ENCODE data around the gene EXD3. TPM values are rescaled to one million over a fixed set of nuclear protein-coding genes. Genes with fewer than 3 reads are reported as not detected.

EXD3 gene
- polyA plus RNA-seq, 2 of the 4 experiments (the other 2 are of a cell fraction), result 3.4 to 4.5 TPM

DNA sequence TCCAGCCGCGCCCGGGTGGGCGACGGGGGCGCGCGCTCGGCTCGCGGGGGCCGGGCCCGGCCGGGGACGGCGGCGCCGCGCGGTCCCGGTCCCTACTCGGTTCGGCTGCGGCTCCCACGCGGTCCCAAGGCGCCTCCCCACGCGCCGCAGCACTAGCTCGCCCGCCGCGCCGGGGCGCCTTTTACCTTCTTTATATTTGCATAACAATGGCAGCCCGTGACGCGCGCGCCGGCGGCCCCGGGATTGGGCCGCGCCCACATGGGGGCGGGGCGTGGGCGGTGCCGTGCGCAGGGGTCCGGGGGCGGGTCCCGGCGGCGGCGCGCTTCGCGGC lies 120.9 kb downstream of the EXD3 start, which contains the start of gene NRARP:
TSS of gene NRARP (minus strand) at position 154 of the 331 bp plus-strand sequence. CDS start 343 bp downstream, outside the sequence.
- DNase-seq (ENCODE audit: low read depth in 1 of 2, low spot score in 1 of 2) (peak; percentile 62 to 89), FAIRE-seq (no peak), ATAC-seq (peak; percentile 30 to 51)
- POLR2A ChIA-PET, result interaction anchor here (0.6 to 2.2 kb wide), 15 partner anchors 9 to 233 kb away, joined by 3 to 19 read pairs (median 6); partner anchors contain the start of genes EXD3, NOXA1, NSMF and TOR4A
- no peak for TF ChIP-seq CHD2 (IDR thresholded peaks at IDR 0.05; ENCODE audit: low read length, partially characterized antibody)
- TF ChIP-seq, protein P1, sequence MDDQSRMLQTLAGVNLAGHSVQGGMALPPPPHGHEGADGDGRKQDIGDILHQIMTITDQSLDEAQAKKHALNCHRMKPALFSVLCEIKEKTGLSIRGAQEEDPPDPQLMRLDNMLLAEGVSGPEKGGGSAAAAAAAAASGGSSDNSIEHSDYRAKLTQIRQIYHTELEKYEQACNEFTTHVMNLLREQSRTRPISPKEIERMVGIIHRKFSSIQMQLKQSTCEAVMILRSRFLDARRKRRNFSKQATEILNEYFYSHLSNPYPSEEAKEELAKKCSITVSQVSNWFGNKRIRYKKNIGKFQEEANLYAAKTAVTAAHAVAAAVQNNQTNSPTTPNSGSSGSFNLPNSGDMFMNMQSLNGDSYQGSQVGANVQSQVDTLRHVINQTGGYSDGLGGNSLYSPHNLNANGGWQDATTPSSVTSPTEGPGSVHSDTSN (IDR thresholded peaks at IDR 0.05), result no peak
- no peak for TF ChIP-seq KDM1A (IDR thresholded peaks at IDR 0.05; ENCODE audit: low read depth)
- no peak for TF ChIP-seq HOXB13 (CRISPR knock-in tag; IDR thresholded peaks at IDR 0.05; ENCODE audit: low read depth)
- TF ChIP-seq EP300 (IDR thresholded peaks at IDR 0.05), result no peak
- no peak for TF ChIP-seq HDAC2 (IDR thresholded peaks at IDR 0.05)
- TF ChIP-seq FOSB (CRISPR knock-in tag; IDR thresholded peaks at IDR 0.05), result no peak
- TF ChIP-seq, protein P2, sequence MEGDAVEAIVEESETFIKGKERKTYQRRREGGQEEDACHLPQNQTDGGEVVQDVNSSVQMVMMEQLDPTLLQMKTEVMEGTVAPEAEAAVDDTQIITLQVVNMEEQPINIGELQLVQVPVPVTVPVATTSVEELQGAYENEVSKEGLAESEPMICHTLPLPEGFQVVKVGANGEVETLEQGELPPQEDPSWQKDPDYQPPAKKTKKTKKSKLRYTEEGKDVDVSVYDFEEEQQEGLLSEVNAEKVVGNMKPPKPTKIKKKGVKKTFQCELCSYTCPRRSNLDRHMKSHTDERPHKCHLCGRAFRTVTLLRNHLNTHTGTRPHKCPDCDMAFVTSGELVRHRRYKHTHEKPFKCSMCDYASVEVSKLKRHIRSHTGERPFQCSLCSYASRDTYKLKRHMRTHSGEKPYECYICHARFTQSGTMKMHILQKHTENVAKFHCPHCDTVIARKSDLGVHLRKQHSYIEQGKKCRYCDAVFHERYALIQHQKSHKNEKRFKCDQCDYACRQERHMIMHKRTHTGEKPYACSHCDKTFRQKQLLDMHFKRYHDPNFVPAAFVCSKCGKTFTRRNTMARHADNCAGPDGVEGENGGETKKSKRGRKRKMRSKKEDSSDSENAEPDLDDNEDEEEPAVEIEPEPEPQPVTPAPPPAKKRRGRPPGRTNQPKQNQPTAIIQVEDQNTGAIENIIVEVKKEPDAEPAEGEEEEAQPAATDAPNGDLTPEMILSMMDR (IDR thresholded peaks at IDR 0.05), result no peak
- TF ChIP-seq EHF (CRISPR knock-in tag; IDR thresholded peaks at IDR 0.05), result no peak
- TF ChIP-seq JUN (IDR thresholded peaks at IDR 0.05), result peak in 1 of 2 experiments; percentile 39; a peak in 2 of 5 replicates
- no peak for TF ChIP-seq TP53 (CRISPR knock-in tag; IDR thresholded peaks at IDR 0.05)
- no peak for TF ChIP-seq MAFK (IDR thresholded peaks at IDR 0.05; ENCODE audit: partially characterized antibody)
- TF ChIP-seq RFX5 (IDR thresholded peaks at IDR 0.05), result no peak
- no peak for TF ChIP-seq RCOR1 (IDR thresholded peaks at IDR 0.05; ENCODE audit: low read depth, low read length)
- TF ChIP-seq, protein P3, sequence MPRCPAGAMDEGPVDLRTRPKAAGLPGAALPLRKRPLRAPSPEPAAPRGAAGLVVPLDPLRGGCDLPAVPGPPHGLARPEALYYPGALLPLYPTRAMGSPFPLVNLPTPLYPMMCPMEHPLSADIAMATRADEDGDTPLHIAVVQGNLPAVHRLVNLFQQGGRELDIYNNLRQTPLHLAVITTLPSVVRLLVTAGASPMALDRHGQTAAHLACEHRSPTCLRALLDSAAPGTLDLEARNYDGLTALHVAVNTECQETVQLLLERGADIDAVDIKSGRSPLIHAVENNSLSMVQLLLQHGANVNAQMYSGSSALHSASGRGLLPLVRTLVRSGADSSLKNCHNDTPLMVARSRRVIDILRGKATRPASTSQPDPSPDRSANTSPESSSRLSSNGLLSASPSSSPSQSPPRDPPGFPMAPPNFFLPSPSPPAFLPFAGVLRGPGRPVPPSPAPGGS (IDR thresholded peaks at IDR 0.05), result peak; percentile 74; the same call in 2 of the 3 replicates
- no peak for TF ChIP-seq NR3C1 (IDR thresholded peaks at IDR 0.05)
- TF ChIP-seq FOSL2 (IDR thresholded peaks at IDR 0.05), result no peak
- no peak for TF ChIP-seq FOSL2 (CRISPR knock-in tag; IDR thresholded peaks at IDR 0.05)
- no peak for TF ChIP-seq JUNB (IDR thresholded peaks at IDR 0.05)
- peak; percentile 97 for TF ChIP-seq POLR2A (IDR thresholded peaks at IDR 0.05; ENCODE audit: low read length)
- Histone ChIP-seq H3K4me2 (peak within 1 kb of the TSS; percentile 84), H3K9me3 (no peaks in the 10 kb centered on the region), H3K27ac (peak within 1 kb of the TSS; percentile 58 to 90), H3K4me3 (peak within 1 kb of the TSS; percentile 49), H3K4me1 (peaks cover 19% of the 10 kb centered on the region)
- CTCF ChIA-PET, result interaction anchor here (0.6 to 4.4 kb wide), 57 partner anchors 9 to 297 kb away, joined by 3 to 51 read pairs (median 4); partner anchors contain the start of genes ENTPD8, EXD3, NELFB and NOXA1
- WGBS (ENCODE audit: missing lambda C conversion rate), result no CpG with 5 or more reads among the region's 60 CpGs

DNA sequence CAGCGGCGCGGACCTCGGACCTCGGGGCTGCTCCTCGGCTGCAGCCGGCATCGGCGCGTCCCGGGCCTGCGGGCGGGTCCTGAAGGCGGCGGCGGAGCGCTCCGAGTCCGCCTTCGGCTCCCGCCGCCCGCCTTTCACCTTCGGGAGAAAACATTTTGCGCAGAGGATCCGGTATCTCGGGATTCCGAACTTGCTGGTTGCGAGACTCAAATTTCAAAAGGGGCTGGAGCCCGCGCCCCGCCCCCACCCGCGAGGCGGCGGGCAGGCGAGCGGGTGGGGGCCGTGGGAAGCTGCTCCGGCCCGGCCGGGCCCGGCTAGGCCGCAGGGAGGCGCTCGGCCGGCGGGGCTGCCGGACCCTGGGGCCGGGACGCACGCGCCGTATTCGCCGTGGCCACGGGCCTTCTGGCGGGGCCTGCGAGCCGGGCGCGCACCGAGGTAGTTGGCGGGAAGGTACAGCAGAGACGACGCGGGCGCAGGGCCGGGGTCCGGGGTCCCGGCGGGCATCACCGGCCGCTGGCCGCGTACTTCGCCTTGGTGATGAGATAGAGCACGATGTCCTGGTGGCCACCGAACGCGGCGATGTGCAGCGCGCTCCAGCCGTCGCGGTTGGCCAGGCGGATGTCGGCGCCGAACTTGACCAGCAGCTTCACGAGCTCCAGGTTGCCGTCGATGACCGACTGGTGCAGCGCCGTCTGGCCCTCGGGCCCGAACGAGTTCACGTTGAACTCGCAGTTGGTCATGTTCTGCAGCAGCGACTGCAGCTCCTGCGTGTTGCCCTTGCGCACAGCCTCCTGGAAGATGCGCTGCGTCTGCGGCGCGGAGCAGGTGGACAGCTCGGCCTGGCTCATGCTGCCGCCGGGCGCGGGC lies 121.6 kb downstream of the EXD3 start:
- ChIA-PET CTCF (interaction anchor here (0.6 to 4.4 kb wide), 53 partner anchors 8 to 298 kb away, joined by 3 to 51 read pairs (median 4); partner anchors contain the start of genes ENTPD8, EXD3, NELFB and NOXA1), POLR2A (interaction anchor here (0.6 to 2.2 kb wide), 10 partner anchors 15 to 234 kb away, joined by 3 to 19 read pairs (median 8); partner anchors contain the start of genes EXD3, NOXA1, NSMF and TOR4A)
- ATAC-seq, result peak; percentile 37 to 43
- H3K4me3 ChIP-seq, result peak overlapping the region; percentile 49
- peak overlapping the region; percentile 84 for H3K4me2 ChIP-seq
- WGBS (ENCODE audit: missing lambda C conversion rate), result 2% methylated on average over 12 of the region's 115 CpGs
- H3K4me1 ChIP-seq, result peaks cover 27% of the 10 kb centered on the region
- DNase-seq (ENCODE audit: low read depth in 1 of 2, low spot score in 1 of 2), result peak in 1 of 2 experiments; percentile 85
- no peaks in the 10 kb centered on the region for H3K9me3 ChIP-seq
- H3K27ac ChIP-seq, result peak overlapping the region; percentile 58 to 90
- no peak for FAIRE-seq
- no peak for TF ChIP-seq RCOR1 (IDR thresholded peaks at IDR 0.05; ENCODE audit: low read depth, low read length)
- peak; percentile 80; the same call in 1 of the 2 replicates for TF ChIP-seq HDAC2 (IDR thresholded peaks at IDR 0.05)
- TF ChIP-seq RFX5 (IDR thresholded peaks at IDR 0.05), result no peak
- TF ChIP-seq ZSCAN20 (CRISPR knock-in tag; IDR thresholded peaks at IDR 0.05), result no peak
- no peak for TF ChIP-seq ZNF302 (CRISPR knock-in tag; IDR thresholded peaks at IDR 0.05)
- no peak for TF ChIP-seq EP300 (IDR thresholded peaks at IDR 0.05)
- TF ChIP-seq RAD21 (conservative IDR thresholded peaks at IDR 0.05 in 1 of 2, IDR thresholded peaks at IDR 0.05 in 1 of 2), result no peak; a peak in 1 of 5 replicates
- TF ChIP-seq CHD2 (IDR thresholded peaks at IDR 0.05; ENCODE audit: low read length, partially characterized antibody), result no peak
- TF ChIP-seq MYC (IDR thresholded peaks at IDR 0.05; ENCODE audit: borderline replicate concordance, low read length), result no peak
- TF ChIP-seq, protein P3 (IDR thresholded peaks at IDR 0.05), result no peak
- TF ChIP-seq TFCP2L1 (CRISPR knock-in tag; IDR thresholded peaks at IDR 0.05), result no peak
- TF ChIP-seq, protein P4, sequence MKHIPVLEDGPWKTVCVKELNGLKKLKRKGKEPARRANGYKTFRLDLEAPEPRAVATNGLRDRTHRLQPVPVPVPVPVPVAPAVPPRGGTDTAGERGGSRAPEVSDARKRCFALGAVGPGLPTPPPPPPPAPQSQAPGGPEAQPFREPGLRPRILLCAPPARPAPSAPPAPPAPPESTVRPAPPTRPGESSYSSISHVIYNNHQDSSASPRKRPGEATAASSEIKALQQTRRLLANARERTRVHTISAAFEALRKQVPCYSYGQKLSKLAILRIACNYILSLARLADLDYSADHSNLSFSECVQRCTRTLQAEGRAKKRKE (CRISPR knock-in tag; IDR thresholded peaks at IDR 0.05; ENCODE audit: low read depth), result no peak
- no peak for TF ChIP-seq SREBF2 (IDR thresholded peaks at IDR 0.05)
- TF ChIP-seq, protein P5, sequence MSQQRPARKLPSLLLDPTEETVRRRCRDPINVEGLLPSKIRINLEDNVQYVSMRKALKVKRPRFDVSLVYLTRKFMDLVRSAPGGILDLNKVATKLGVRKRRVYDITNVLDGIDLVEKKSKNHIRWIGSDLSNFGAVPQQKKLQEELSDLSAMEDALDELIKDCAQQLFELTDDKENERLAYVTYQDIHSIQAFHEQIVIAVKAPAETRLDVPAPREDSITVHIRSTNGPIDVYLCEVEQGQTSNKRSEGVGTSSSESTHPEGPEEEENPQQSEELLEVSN (IDR thresholded peaks at IDR 0.05; ENCODE audit: borderline replicate concordance, low read depth), result peak; percentile 98
- TF ChIP-seq MAFK (IDR thresholded peaks at IDR 0.05; ENCODE audit: partially characterized antibody), result no peak
- peak; percentile 74; the same call in 1 of the 2 replicates for TF ChIP-seq HOXB13 (CRISPR knock-in tag; IDR thresholded peaks at IDR 0.05; ENCODE audit: low read depth)
- TF ChIP-seq JUNB (IDR thresholded peaks at IDR 0.05), result no peak
- TF ChIP-seq CHD4 (IDR thresholded peaks at IDR 0.05; ENCODE audit: borderline replicate concordance), result no peak
